GM12878 (cell line): ENCODE measurements around the gene SRSF2. TPM values are rescaled to one million over a fixed set of nuclear protein-coding genes. Genes with fewer than 3 reads are reported as not detected.

Experiments
- ATAC-seq: fragments of 200-7000 bp; cut with Tn5 transposase; 3 replicates; pipeline ENCODE4 v1.9.1; 2020; ENCODE audit warnings: mild to moderate bottlenecking, moderate library complexity
- BruUV-seq: library from RNA; stranded (reverse); fragments of 400-500 nt; replicated peaks from 2 replicates; lab custom pipeline; 2021; lab: Mats Ljungman, UMichigan
- CTCF ChIA-PET: fragments of 300-600 bp; sonication (Branson Sonifier 250); formaldehyde crosslinking; extraction: SDS; loops from one replicate; lab custom pipeline; 2021; ENCODE audit warnings: inconsistent platforms; lab: Yijun Ruan, JAX
- POLR2A ChIA-PET: fragments of 350-600 bp; formaldehyde crosslinking; extraction: SDS; loops from one replicate; lab custom pipeline; 2021; ENCODE audit warnings: inconsistent platforms; lab: Charles Lee
- RAD21 ChIA-PET: fragments of 300-600 bp; sonication (Branson Sonifier 250); formaldehyde crosslinking; loops from one replicate; lab custom pipeline; 2023; ENCODE audit warnings: antibody characterized with exemption; ENCODE audit not compliant: unreplicated experiment; lab: Charles Lee
- SMC1A ChIA-PET: fragments of 300-600 bp; sonication (Branson Sonifier 250); formaldehyde crosslinking; loops from one replicate; lab custom pipeline; 2023; ENCODE audit not compliant: unreplicated experiment, uncharacterized antibody; lab: Charles Lee
- DNase-seq: peaks from one replicate; pipeline ENCODE4 v3.0.0-alpha.2; 2011; ENCODE audit warnings: low read depth, low spot score
- FAIRE-seq: peaks from 3 replicates; lab custom pipeline; 2011; peaks lifted over from hg19 to GRCh38; lab: Jason Lieb, UNC
- H2AFZ ChIP-seq: 2 replicates; pipeline ENCODE4 v1.6.0; 2011; ENCODE audit warnings: low read depth, low read length, control low read depth; ENCODE audit not compliant: control insufficient read depth
- H3K27ac ChIP-seq: 2 replicates; pipeline ENCODE4 v1.5.1; 2011; ENCODE audit warnings: control low read depth; ENCODE audit not compliant: control insufficient read depth, insufficient read depth
- H3K27me3 ChIP-seq, 2 experiments: replicated peaks in 1 of 2; 2 replicates each; pipeline versions ENCODE4 v1.6.0 to v1.6.1; 2011; ENCODE audit warnings: low read length in 1 of 2; ENCODE audit not compliant: control insufficient read depth in 2 of 2, insufficient read depth in 2 of 2
- H3K36me3 ChIP-seq, 2 experiments: 2 replicates each; pipeline ENCODE4 v1.5.1; 2011; ENCODE audit warnings: low read length in 1 of 2; ENCODE audit not compliant: control insufficient read depth in 2 of 2, insufficient read depth in 2 of 2
- H3K4me1 ChIP-seq: 2 replicates; pipeline ENCODE4 v1.6.1; 2011; ENCODE audit warnings: mild to moderate bottlenecking, low read length, moderate library complexity, mixed read lengths; ENCODE audit not compliant: control insufficient read depth, insufficient read depth
- H3K4me2 ChIP-seq: 2 replicates; pipeline ENCODE4 v1.6.0; 2011; ENCODE audit warnings: control low read depth; ENCODE audit not compliant: control insufficient read depth, insufficient read depth
- H3K4me3 ChIP-seq: fragments of 200-600 bp; sonication (generic); 2 replicates; pipeline ENCODE4 v1.5.1; 2016
- H3K79me2 ChIP-seq: 2 replicates; pipeline ENCODE4 v1.6.0; 2011; ENCODE audit warnings: low read length; ENCODE audit not compliant: control insufficient read depth, insufficient read depth
- H3K9ac ChIP-seq: 2 replicates; pipeline ENCODE4 v1.8.0; 2011; ENCODE audit warnings: low read length, control low read depth, mixed read lengths; ENCODE audit not compliant: control insufficient read depth, insufficient read depth
- H3K9me3 ChIP-seq: replicated peaks from 3 replicates; pipeline ENCODE4 v1.5.1; 2011; ENCODE audit warnings: mild to moderate bottlenecking, low read length; ENCODE audit not compliant: control insufficient read depth, insufficient read depth
- H4K20me1 ChIP-seq: 2 replicates; pipeline ENCODE4 v1.6.0; 2011; ENCODE audit not compliant: control insufficient read depth, insufficient read depth
- EED ChIP-seq: sonication (generic); IDR thresholded peaks from 2 replicates; pipeline ENCODE4 v1.6.1; 2016; ENCODE audit warnings: antibody characterized with exemption, low read depth
- IRF3 ChIP-seq: fragments of 450-650 bp; IDR thresholded peaks from 2 replicates; pipeline ENCODE4 v1.6.1; 2014; ENCODE audit warnings: mild to moderate bottlenecking
- MEF2B ChIP-seq: fragments of 450-650 bp; IDR thresholded peaks from 2 replicates; pipeline ENCODE4 v1.6.1; 2018; ENCODE audit warnings: mild to moderate bottlenecking, moderate library complexity; ENCODE audit not compliant: partially characterized antibody, poor library complexity, severe bottlenecking
- PAX5 ChIP-seq: IDR thresholded peaks from 2 replicates; pipeline ENCODE4 v1.6.1; 2011; ENCODE audit warnings: low read depth, low read length, borderline replicate concordance
- RELA ChIP-seq: fragments of 450-650 bp; IDR thresholded peaks from 2 replicates; pipeline ENCODE4 v1.8.0; 2014; ENCODE audit warnings: borderline replicate concordance; ENCODE audit not compliant: partially characterized antibody
- RUNX3 ChIP-seq: IDR thresholded peaks from 2 replicates; pipeline ENCODE4 v1.6.1; 2012; ENCODE audit warnings: low read length, inconsistent platforms
- SREBF2 ChIP-seq: IDR thresholded peaks from 2 replicates; pipeline ENCODE4 v1.6.1; 2012; ENCODE audit warnings: mild to moderate bottlenecking, low read length
- SUPT20H ChIP-seq: IDR thresholded peaks from 2 replicates; pipeline ENCODE4 v1.6.1; 2011; ENCODE audit warnings: low read depth, mild to moderate bottlenecking, low read length, moderate library complexity, borderline replicate concordance; ENCODE audit not compliant: control insufficient read depth
- TCF12 ChIP-seq: IDR thresholded peaks from 2 replicates; pipeline ENCODE4 v1.6.1; 2011; ENCODE audit warnings: low read depth, mild to moderate bottlenecking, low read length
- YY1 ChIP-seq: IDR thresholded peaks from 2 replicates; pipeline ENCODE4 v1.6.1; 2011; ENCODE audit warnings: low read depth, mild to moderate bottlenecking, low read length
- ZNF384 ChIP-seq: IDR thresholded peaks from 2 replicates; pipeline ENCODE4 v1.6.1; 2012; ENCODE audit warnings: low read depth, mild to moderate bottlenecking, low read length, improper control_type of control experiment, borderline replicate concordance
- WGBS: methylation state at CpG from one replicate; pipeline ENCODE4 v1.1.6; 2016; ENCODE audit warnings: low lambda C conversion rate; ENCODE audit not compliant: insufficient replicate concordance, insufficient coverage; ENCODE audit errors: missing lambda C conversion rate; 5-methylcytosine and 5-hydroxymethylcytosine counted together
- in situ Hi-C: fragments of 300-500 bp; cut with MboI; formaldehyde crosslinking; loops from 9 replicates; pipeline ENCODE4 v1.14.3; 2018; ENCODE audit warnings: mixed read lengths
- intact Hi-C: fragments of 100-400 bp; cut with micrococcal nuclease; formaldehyde crosslinking; loops from one replicate; pipeline ENCODE4 v1.14.2; 2022; ENCODE audit not compliant: unreplicated experiment
- polyA plus RNA-seq, 11 experiments: library from polyadenylated mRNA; depleted of rRNA in 4 of 11; unstranded in 6 of 11; stranded (reverse) in 5 of 11; fragments of >200 nt; fragmentation: Nextera tagmentation in 4 of 11; fragmentation: Illumina TruSeq in 1 of 11; extraction: Ambion mirVana in 4 of 11; extraction: Trizol in 1 of 11; gene quantifications; 1 replicate in 1 of 11; 2 replicates in 10 of 11; pipeline versions ENCODE4 v1.2.1 to v1.2.3, GENCODE V29; 2011 to 2016; ENCODE audit warnings: inconsistent platforms in 2 of 11, missing spikeins in 2 of 11, low read depth in 1 of 11
- total RNA-seq, 4 experiments: library from RNA; depleted of rRNA in 3 of 4; stranded (reverse); fragments of >200 nt in 3 of 4; fragmentation: Illumina TruSeq in 1 of 4; extraction: Trizol in 1 of 4; gene quantifications; 2 replicates each; pipeline versions ENCODE4 v1.2.1 to v1.2.3, GENCODE V29; 2013 to 2021
- TF ChIP-seq, protein P1 (sequence below): IDR thresholded peaks from 2 replicates; pipeline ENCODE4 v1.6.1; 2011; ENCODE audit warnings: low read depth, mild to moderate bottlenecking, low read length, moderate library complexity, borderline replicate concordance; ENCODE audit errors: extremely low read depth
- TF ChIP-seq, protein P2 (sequence below): IDR thresholded peaks from 2 replicates; pipeline ENCODE4 v1.6.1; 2012; ENCODE audit warnings: mild to moderate bottlenecking, low read depth, low read length
- TF ChIP-seq, protein P3 (sequence below): fragments of 450-650 bp; conservative IDR thresholded peaks from 2 replicates; pipeline ENCODE4 v1.6.1; 2017; ENCODE audit warnings: mild to moderate bottlenecking, moderate library complexity

SRSF2 gene
- total and polyA plus RNA-seq, 10 of the 15 experiments (the other 5 are each of a cell fraction or from before 2014, with no cell fraction given) = 225 to 795 (median 410) TPM

DNA sequence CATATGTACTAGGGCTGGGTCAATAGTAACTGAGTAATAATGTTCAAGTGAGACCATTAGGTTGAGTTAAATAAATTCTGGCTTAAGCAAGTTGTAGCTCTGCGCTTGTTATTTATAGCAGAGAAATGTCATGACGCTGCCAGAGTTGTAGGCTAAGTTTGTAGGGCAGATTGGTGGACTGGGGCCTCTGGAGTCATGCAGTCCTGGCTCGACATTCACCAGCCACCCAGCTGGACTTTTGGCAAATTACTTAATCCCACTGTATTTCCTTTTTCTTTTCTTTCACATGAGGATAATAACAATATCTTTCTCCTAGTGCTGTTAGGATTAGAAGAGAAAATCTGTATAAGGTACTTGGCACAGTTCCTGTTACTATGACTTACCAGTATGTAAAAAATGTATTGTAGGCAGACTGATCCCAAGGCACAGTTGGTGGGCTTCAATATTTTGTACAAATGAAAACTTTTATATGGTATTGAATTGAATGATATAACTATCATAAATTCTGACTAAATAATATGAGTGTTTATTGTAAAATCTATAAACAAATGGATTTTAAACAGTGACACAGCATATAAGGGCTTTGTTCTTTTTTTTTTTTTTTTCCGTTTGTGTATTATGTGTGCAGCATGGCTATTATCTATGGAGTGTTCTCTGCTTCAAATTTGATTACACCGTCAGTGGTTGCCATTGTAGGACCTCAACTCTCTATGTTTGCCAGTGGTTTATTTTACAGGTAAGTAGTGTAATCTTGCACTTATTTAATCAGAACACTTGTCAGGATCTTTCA lies 3.4 kb upstream of the SRSF2 start:
- ChIA-PET RAD21 (no interaction called here), POLR2A (interaction anchor here (6.4 kb wide), 1 partner anchor 14 kb away, joined by 60 read pairs; the partner anchor contains the start of genes JMJD6 and METTL23), SMC1A (no interaction called here), CTCF (interaction anchor here (1.3 to 1.4 kb wide), 2 partner anchors 13 to 348 kb away, joined by 3 read pairs; no protein-coding TSS in a partner anchor)
- H3K4me2 ChIP-seq = no peak overlapping the region
- intact Hi-C loops (no loop called here), in situ Hi-C loops (no loop called here)
- no peaks in the 10 kb centered on the region for H3K27me3 ChIP-seq
- TF ChIP-seq IRF3 (no peak), EED (no peak), PAX5 (no peak), RUNX3 (no peak), YY1 (no peak), SUPT20H (no peak), TCF12 (no peak), SREBF2 (no peak), MEF2B (no peak), RELA (no peak), ZNF384 (no peak)
- TF ChIP-seq, protein P1, sequence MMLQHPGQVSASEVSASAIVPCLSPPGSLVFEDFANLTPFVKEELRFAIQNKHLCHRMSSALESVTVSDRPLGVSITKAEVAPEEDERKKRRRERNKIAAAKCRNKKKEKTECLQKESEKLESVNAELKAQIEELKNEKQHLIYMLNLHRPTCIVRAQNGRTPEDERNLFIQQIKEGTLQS = no peak
- TF ChIP-seq, protein P2, sequence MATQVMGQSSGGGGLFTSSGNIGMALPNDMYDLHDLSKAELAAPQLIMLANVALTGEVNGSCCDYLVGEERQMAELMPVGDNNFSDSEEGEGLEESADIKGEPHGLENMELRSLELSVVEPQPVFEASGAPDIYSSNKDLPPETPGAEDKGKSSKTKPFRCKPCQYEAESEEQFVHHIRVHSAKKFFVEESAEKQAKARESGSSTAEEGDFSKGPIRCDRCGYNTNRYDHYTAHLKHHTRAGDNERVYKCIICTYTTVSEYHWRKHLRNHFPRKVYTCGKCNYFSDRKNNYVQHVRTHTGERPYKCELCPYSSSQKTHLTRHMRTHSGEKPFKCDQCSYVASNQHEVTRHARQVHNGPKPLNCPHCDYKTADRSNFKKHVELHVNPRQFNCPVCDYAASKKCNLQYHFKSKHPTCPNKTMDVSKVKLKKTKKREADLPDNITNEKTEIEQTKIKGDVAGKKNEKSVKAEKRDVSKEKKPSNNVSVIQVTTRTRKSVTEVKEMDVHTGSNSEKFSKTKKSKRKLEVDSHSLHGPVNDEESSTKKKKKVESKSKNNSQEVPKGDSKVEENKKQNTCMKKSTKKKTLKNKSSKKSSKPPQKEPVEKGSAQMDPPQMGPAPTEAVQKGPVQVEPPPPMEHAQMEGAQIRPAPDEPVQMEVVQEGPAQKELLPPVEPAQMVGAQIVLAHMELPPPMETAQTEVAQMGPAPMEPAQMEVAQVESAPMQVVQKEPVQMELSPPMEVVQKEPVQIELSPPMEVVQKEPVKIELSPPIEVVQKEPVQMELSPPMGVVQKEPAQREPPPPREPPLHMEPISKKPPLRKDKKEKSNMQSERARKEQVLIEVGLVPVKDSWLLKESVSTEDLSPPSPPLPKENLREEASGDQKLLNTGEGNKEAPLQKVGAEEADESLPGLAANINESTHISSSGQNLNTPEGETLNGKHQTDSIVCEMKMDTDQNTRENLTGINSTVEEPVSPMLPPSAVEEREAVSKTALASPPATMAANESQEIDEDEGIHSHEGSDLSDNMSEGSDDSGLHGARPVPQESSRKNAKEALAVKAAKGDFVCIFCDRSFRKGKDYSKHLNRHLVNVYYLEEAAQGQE = no peak
- TF ChIP-seq, protein P3, sequence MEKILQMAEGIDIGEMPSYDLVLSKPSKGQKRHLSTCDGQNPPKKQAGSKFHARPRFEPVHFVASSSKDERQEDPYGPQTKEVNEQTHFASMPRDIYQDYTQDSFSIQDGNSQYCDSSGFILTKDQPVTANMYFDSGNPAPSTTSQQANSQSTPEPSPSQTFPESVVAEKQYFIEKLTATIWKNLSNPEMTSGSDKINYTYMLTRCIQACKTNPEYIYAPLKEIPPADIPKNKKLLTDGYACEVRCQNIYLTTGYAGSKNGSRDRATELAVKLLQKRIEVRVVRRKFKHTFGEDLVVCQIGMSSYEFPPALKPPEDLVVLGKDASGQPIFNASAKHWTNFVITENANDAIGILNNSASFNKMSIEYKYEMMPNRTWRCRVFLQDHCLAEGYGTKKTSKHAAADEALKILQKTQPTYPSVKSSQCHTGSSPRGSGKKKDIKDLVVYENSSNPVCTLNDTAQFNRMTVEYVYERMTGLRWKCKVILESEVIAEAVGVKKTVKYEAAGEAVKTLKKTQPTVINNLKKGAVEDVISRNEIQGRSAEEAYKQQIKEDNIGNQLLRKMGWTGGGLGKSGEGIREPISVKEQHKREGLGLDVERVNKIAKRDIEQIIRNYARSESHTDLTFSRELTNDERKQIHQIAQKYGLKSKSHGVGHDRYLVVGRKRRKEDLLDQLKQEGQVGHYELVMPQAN = no peak
- H2AFZ ChIP-seq = no peak overlapping the region
- no peaks in the 10 kb centered on the region for H4K20me1 ChIP-seq
- no TSS peak for BruUV-seq
- peaks cover 33% of the 10 kb centered on the region for H3K79me2 ChIP-seq
- H3K9me3 ChIP-seq = no peaks in the 10 kb centered on the region; the same call in 2 of the 3 replicates
- H3K9ac ChIP-seq = no peak overlapping the region
- H3K27ac ChIP-seq = no peak overlapping the region
- no peaks in the 10 kb centered on the region; the same call in 1 of the 2 replicates for H3K4me1 ChIP-seq
- DNase-seq = no peak
- peaks cover 0 to 3% of the 10 kb centered on the region in 2 experiments; a peak in 2 of 4 replicates for H3K36me3 ChIP-seq
- ATAC-seq = no peak
- no peak for FAIRE-seq
- 90% methylated on average over 4 of the region's 5 CpGs for WGBS
- H3K4me3 ChIP-seq = no peak overlapping the region
